HL-60 (cell line): Measurements from ENCODE around the gene SLC40A1.

Source experiments
- GABPA ChIP-seq: IDR thresholded peaks from 2 replicates; pipeline ENCODE4 v1.6.1; 2012; ENCODE audit warnings: low read depth
- POLR2AphosphoS5 ChIP-seq: IDR thresholded peaks from 2 replicates; pipeline ENCODE4 v1.6.1; 2012; ENCODE audit warnings: low read depth
- SPI1 ChIP-seq: IDR thresholded peaks from 2 replicates; pipeline ENCODE4 v1.6.1; 2012; ENCODE audit warnings: low read depth, mild to moderate bottlenecking, borderline replicate concordance
- TF ChIP-seq, protein P1 (sequence below): IDR thresholded peaks from one replicate; pipeline ENCODE4 v1.5.1; 2011; ENCODE audit warnings: low read length, control low read depth, inconsistent platforms; ENCODE audit not compliant: insufficient read depth
- TF ChIP-seq, protein P2 (sequence below): IDR thresholded peaks from 2 replicates; pipeline ENCODE4 v1.6.1; 2012; ENCODE audit warnings: low read depth; ENCODE audit not compliant: insufficient replicate concordance

DNA sequence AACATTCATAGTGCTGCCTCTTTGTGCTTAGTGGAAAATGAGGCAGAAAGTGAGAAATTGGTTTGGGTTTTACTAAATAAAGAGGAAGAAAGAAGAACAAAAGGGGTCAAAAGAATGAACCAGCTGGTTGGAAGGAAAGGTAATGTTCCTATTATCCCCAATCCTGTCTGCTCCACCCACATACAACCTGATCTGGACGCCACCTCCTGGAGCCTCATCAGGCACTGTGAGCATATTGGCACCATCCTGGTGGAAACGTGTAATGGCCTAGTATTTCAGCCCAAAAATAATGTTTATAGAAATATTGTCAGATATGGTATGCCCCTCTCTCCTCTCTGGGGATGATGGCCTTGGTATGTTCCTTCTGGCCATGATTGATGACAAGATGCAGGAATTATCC lies 45.0 kb upstream of the SLC40A1 start:
- TF ChIP-seq, protein P1, sequence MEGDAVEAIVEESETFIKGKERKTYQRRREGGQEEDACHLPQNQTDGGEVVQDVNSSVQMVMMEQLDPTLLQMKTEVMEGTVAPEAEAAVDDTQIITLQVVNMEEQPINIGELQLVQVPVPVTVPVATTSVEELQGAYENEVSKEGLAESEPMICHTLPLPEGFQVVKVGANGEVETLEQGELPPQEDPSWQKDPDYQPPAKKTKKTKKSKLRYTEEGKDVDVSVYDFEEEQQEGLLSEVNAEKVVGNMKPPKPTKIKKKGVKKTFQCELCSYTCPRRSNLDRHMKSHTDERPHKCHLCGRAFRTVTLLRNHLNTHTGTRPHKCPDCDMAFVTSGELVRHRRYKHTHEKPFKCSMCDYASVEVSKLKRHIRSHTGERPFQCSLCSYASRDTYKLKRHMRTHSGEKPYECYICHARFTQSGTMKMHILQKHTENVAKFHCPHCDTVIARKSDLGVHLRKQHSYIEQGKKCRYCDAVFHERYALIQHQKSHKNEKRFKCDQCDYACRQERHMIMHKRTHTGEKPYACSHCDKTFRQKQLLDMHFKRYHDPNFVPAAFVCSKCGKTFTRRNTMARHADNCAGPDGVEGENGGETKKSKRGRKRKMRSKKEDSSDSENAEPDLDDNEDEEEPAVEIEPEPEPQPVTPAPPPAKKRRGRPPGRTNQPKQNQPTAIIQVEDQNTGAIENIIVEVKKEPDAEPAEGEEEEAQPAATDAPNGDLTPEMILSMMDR: no peak
- TF ChIP-seq, protein P2, sequence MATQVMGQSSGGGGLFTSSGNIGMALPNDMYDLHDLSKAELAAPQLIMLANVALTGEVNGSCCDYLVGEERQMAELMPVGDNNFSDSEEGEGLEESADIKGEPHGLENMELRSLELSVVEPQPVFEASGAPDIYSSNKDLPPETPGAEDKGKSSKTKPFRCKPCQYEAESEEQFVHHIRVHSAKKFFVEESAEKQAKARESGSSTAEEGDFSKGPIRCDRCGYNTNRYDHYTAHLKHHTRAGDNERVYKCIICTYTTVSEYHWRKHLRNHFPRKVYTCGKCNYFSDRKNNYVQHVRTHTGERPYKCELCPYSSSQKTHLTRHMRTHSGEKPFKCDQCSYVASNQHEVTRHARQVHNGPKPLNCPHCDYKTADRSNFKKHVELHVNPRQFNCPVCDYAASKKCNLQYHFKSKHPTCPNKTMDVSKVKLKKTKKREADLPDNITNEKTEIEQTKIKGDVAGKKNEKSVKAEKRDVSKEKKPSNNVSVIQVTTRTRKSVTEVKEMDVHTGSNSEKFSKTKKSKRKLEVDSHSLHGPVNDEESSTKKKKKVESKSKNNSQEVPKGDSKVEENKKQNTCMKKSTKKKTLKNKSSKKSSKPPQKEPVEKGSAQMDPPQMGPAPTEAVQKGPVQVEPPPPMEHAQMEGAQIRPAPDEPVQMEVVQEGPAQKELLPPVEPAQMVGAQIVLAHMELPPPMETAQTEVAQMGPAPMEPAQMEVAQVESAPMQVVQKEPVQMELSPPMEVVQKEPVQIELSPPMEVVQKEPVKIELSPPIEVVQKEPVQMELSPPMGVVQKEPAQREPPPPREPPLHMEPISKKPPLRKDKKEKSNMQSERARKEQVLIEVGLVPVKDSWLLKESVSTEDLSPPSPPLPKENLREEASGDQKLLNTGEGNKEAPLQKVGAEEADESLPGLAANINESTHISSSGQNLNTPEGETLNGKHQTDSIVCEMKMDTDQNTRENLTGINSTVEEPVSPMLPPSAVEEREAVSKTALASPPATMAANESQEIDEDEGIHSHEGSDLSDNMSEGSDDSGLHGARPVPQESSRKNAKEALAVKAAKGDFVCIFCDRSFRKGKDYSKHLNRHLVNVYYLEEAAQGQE: no peak
- no peak for TF ChIP-seq SPI1
- no peak for TF ChIP-seq POLR2AphosphoS5
- TF ChIP-seq GABPA: no peak
